ENCODE measurements around the gene TFF2. TPM values are rescaled to one million over a fixed set of nuclear protein-coding genes. Genes with fewer than 3 reads are reported as not detected.

TFF2 gene
- total RNA-seq, 1 donor: not detected

DNA sequence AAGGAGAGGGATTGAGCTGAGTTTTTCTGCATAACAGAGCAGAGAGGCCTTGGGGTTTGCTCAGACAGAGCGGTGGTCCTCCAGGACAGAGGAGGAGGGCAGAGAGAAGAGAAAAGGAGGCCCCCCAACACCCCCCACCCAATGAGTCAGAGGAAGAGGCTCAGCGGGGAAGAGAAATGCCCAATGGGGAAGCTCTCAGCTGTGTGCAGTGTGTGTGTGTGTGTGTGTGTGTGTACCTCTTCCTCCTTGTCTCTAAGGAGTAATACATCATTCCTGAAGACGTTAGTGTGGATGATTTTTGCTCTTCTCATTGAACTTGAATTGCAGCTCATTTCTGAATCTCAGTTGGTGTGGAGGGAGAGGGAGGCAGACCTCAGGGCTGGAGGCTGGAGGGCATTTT, 36.4 kb upstream of the TFF2 start:
- H3K4me1 ChIP-seq (ENCODE audit: insufficient read depth, low read length): no peaks in the 10 kb centered on the region
- H3K79me2 ChIP-seq (ENCODE audit: insufficient read depth, low read length): no peaks in the 10 kb centered on the region
- no peaks in the 10 kb centered on the region for H4K20me1 ChIP-seq (ENCODE audit: insufficient read depth, low read length)
- H3K4me2 ChIP-seq (ENCODE audit: insufficient read depth, low read length): no peak overlapping the region
- no peak overlapping the region for H3K4me3 ChIP-seq (ENCODE audit: insufficient read depth, low read length)
- no peak overlapping the region for H3K27ac ChIP-seq (ENCODE audit: low read depth, low read length)
- no peak overlapping the region for H2AFZ ChIP-seq (ENCODE audit: low read length)
- TF ChIP-seq CTCF (IDR thresholded peaks at IDR 0.05; ENCODE audit: extremely low read depth, low read depth, low read length): no peak
- no peak for DNase-seq (ENCODE audit: insufficient read length, low spot score, missing footprints)
- no peaks in the 10 kb centered on the region for H3K9me3 ChIP-seq (ENCODE audit: low read depth, low read length)
- H3K36me3 ChIP-seq (ENCODE audit: insufficient read depth, low read length): no peaks in the 10 kb centered on the region
- peaks cover 12% of the 10 kb centered on the region for H3K27me3 ChIP-seq (ENCODE audit: insufficient read depth, low read length)

DNA sequence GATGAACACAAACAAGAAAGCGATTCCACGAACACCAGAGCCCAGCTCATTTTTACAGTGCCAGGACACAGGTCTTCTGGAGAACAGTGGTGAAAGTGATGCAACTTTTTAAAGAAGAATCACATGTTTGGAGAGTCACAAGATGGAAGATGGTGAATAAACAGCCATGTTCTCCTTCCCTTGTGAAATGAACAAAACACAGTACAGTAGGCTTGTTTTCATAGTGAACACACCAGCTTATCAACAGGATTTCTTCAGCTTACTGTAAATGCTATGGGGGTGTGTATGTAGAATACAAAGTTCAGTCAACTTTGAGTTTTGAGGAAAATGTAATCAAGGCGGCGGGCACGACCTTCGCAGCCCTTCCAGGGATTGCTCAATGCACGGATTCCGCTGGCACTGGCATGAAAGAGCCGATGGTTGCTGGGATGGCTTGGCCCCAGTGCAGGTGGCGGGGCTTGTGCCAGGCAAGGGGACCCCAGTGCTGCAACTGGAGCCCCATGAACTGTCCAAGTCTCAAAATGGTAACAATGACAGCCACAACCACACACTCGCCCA, 35.3 kb upstream of the TFF2 start:
- Histone ChIP-seq H2AFZ (ENCODE audit: low read length) (no peak overlapping the region), H3K79me2 (ENCODE audit: insufficient read depth, low read length) (no peaks in the 10 kb centered on the region), H3K4me2 (ENCODE audit: insufficient read depth, low read length) (no peak overlapping the region), H3K27me3 (ENCODE audit: insufficient read depth, low read length) (peaks cover 10% of the 10 kb centered on the region), H3K4me3 (ENCODE audit: insufficient read depth, low read length) (no peak overlapping the region), H3K4me1 (ENCODE audit: insufficient read depth, low read length) (no peaks in the 10 kb centered on the region), H3K27ac (ENCODE audit: low read depth, low read length) (no peak overlapping the region), H4K20me1 (ENCODE audit: insufficient read depth, low read length) (no peaks in the 10 kb centered on the region), H3K36me3 (ENCODE audit: insufficient read depth, low read length) (no peaks in the 10 kb centered on the region), H3K9me3 (ENCODE audit: low read depth, low read length) (no peaks in the 10 kb centered on the region)
- DNase-seq (ENCODE audit: insufficient read length, low spot score, missing footprints): no peak
- TF ChIP-seq CTCF (IDR thresholded peaks at IDR 0.05; ENCODE audit: extremely low read depth, low read depth, low read length): no peak

DNA sequence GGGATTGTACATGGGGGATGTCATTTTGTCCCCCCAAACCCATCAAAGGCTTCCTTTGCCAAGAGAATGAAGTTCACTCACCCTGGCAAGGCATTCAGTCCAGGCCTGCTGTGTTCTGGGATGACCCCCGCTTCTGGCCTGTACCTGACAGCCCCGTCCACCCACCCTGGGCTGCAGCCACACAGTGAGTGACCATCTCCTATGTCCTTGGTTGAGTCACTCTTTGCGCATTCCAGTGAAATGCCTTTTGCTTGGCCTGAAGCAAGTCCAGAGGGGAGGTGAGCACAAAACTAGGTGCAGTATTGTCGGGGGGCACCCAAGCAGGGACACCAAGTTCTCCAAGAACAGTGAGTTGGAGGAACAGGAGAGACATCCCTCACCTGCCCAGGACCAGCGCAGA, 34.8 kb upstream of the TFF2 start:
- no peak for DNase-seq (ENCODE audit: insufficient read length, low spot score, missing footprints)
- no peak for TF ChIP-seq CTCF (IDR thresholded peaks at IDR 0.05; ENCODE audit: extremely low read depth, low read depth, low read length)
- no peak overlapping the region for H3K4me3 ChIP-seq (ENCODE audit: insufficient read depth, low read length)
- H3K27me3 ChIP-seq (ENCODE audit: insufficient read depth, low read length): peaks cover 10% of the 10 kb centered on the region
- H3K4me2 ChIP-seq (ENCODE audit: insufficient read depth, low read length): no peak overlapping the region
- H3K4me1 ChIP-seq (ENCODE audit: insufficient read depth, low read length): no peaks in the 10 kb centered on the region
- H3K36me3 ChIP-seq (ENCODE audit: insufficient read depth, low read length): no peaks in the 10 kb centered on the region
- H3K9me3 ChIP-seq (ENCODE audit: low read depth, low read length): no peaks in the 10 kb centered on the region
- H3K27ac ChIP-seq (ENCODE audit: low read depth, low read length): no peak overlapping the region
- no peaks in the 10 kb centered on the region for H3K79me2 ChIP-seq (ENCODE audit: insufficient read depth, low read length)
- no peak overlapping the region for H2AFZ ChIP-seq (ENCODE audit: low read length)
- H4K20me1 ChIP-seq (ENCODE audit: insufficient read depth, low read length): no peaks in the 10 kb centered on the region

DNA sequence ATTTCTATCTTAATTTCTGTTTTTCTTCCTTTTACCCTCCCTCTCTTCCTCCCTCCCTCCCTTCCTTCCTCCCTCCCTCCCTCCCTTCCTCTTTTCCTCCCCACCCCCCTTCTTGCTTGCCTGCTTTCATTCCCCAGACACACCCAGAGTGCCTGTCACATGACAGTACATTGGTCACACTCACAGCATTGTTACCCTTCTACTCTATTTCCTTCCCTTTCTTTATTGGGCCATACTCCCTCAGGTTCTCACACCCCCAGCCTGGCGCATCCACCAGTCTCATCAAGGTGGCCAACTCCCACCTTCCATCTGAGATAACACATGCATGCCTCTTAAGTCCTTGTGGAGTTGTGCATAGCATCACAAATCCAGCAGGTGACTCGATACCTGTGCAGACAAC, 34.2 kb upstream of the TFF2 start:
- no peaks in the 10 kb centered on the region for H3K4me1 ChIP-seq (ENCODE audit: insufficient read depth, low read length)
- H3K4me3 ChIP-seq (ENCODE audit: insufficient read depth, low read length): no peak overlapping the region
- TF ChIP-seq CTCF (IDR thresholded peaks at IDR 0.05; ENCODE audit: extremely low read depth, low read depth, low read length): no peak
- no peak overlapping the region for H3K27ac ChIP-seq (ENCODE audit: low read depth, low read length)
- H3K9me3 ChIP-seq (ENCODE audit: low read depth, low read length): no peaks in the 10 kb centered on the region
- H3K36me3 ChIP-seq (ENCODE audit: insufficient read depth, low read length): no peaks in the 10 kb centered on the region
- H3K27me3 ChIP-seq (ENCODE audit: insufficient read depth, low read length): peaks cover 10% of the 10 kb centered on the region
- no peak for DNase-seq (ENCODE audit: insufficient read length, low spot score, missing footprints)
- H3K79me2 ChIP-seq (ENCODE audit: insufficient read depth, low read length): no peaks in the 10 kb centered on the region
- no peaks in the 10 kb centered on the region for H4K20me1 ChIP-seq (ENCODE audit: insufficient read depth, low read length)
- H3K4me2 ChIP-seq (ENCODE audit: insufficient read depth, low read length): no peak overlapping the region
- no peak overlapping the region for H2AFZ ChIP-seq (ENCODE audit: low read length)
